MM.1S (cell line): ENCODE measurements around the gene POU2AF3.

Source experiments
- DNase-seq: peaks from one replicate; pipeline ENCODE4 v3.0.0-alpha.2; 2015
- H2AFZ ChIP-seq: fragments of 300-600 bp; sonication (generic); 2 replicates; pipeline ENCODE4 v1.6.0; 2016; ENCODE audit warnings: antibody characterized with exemption, low read length
- H3F3A ChIP-seq: fragments of 300-600 bp; sonication (generic); 2 replicates; pipeline ENCODE4 v1.6.1; 2016; ENCODE audit warnings: mild to moderate bottlenecking, antibody characterized with exemption, low read length, moderate library complexity, mixed read lengths; ENCODE audit not compliant: insufficient read depth
- H3K27ac ChIP-seq: fragments of 300-600 bp; sonication (generic); 2 replicates; pipeline ENCODE4 v1.5.1; 2016; ENCODE audit warnings: mild to moderate bottlenecking, low read length
- H3K27me3 ChIP-seq: fragments of 300-600 bp; sonication (generic); replicated peaks from 2 replicates; pipeline ENCODE4 v1.6.0; 2016; ENCODE audit warnings: low read length; ENCODE audit not compliant: insufficient read depth
- H3K36me3 ChIP-seq: fragments of 300-600 bp; sonication (generic); replicated peaks from 2 replicates; pipeline ENCODE4 v1.6.1; 2016; ENCODE audit warnings: mild to moderate bottlenecking, low read length, mixed read lengths; ENCODE audit not compliant: insufficient read depth
- H3K4me1 ChIP-seq: fragments of 300-600 bp; sonication (generic); 2 replicates; pipeline ENCODE4 v1.6.1; 2016; ENCODE audit warnings: low read length, mixed read lengths
- H3K4me2 ChIP-seq: fragments of 300-600 bp; sonication (generic); 2 replicates; pipeline ENCODE4 v1.6.0; 2016; ENCODE audit warnings: low read depth, low read length
- H3K4me3 ChIP-seq: fragments of 300-600 bp; sonication (generic); 2 replicates; pipeline ENCODE4 v1.5.1; 2016; ENCODE audit warnings: low read length, mixed read lengths
- H3K79me2 ChIP-seq: fragments of 300-600 bp; sonication (generic); 2 replicates; pipeline ENCODE4 v1.6.1; 2016; ENCODE audit warnings: mixed run types, low read length, mixed read lengths
- H3K9ac ChIP-seq: fragments of 300-600 bp; sonication (generic); 2 replicates; pipeline ENCODE4 v1.6.1; 2016; ENCODE audit warnings: low read length, mixed read lengths
- H3K9me2 ChIP-seq: fragments of 300-600 bp; sonication (generic); replicated peaks from 2 replicates; pipeline ENCODE4 v1.6.1; 2016; ENCODE audit warnings: mild to moderate bottlenecking, low read length, mixed read lengths; ENCODE audit not compliant: insufficient read depth
- H3K9me3 ChIP-seq: fragments of 300-600 bp; sonication (generic); replicated peaks from 2 replicates; pipeline ENCODE4 v1.6.1; 2016; ENCODE audit warnings: mild to moderate bottlenecking, low read length, mixed read lengths; ENCODE audit not compliant: insufficient read depth
- H4K20me1 ChIP-seq: fragments of 300-600 bp; sonication (generic); 2 replicates; pipeline ENCODE4 v1.6.1; 2016; ENCODE audit warnings: mild to moderate bottlenecking, low read length, moderate library complexity, mixed read lengths; ENCODE audit not compliant: insufficient read depth
- EZH2 ChIP-seq: fragments of 300-600 bp; sonication (generic); optimal IDR thresholded peaks from 2 replicates; pipeline ENCODE3; 2017; ENCODE audit warnings: low read depth, mild to moderate bottlenecking, antibody characterized with exemption, low read length, mixed read lengths
- EZH2phosphoT487 ChIP-seq: fragments of 300-600 bp; sonication (generic); IDR thresholded peaks from 2 replicates; pipeline ENCODE4 v1.6.1; 2018; ENCODE audit warnings: antibody characterized with exemption, low read length
- TF ChIP-seq, protein P1 (sequence below): fragments of 300-600 bp; sonication (generic); IDR thresholded peaks from 2 replicates; pipeline ENCODE4 v1.5.1; 2016; ENCODE audit warnings: antibody characterized with exemption, low read length, mixed read lengths

The POU2AF3 gene

DNA sequence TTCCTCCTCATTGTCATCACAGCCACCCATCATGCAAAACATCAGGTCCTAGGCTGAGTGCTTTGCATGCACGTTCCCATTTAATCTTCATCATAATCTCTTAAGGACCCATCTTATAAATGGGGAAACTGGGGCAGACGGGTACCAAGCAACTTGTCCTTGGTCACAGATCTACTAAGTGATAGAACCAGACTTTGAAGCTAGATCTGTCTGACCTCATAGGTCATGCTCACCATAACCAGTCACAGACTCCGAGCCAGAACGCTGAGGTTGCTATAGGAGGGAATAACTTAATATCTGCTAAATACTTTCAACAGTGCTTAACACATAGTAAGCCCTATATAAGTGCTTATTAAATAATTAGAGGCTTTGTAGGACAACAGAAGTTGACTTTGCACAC, 37.7 kb downstream of the POU2AF3 start:
- DNase-seq: no peak
- Histone ChIP-seq H4K20me1 (no peaks in the 10 kb centered on the region), H3K27ac (no peak overlapping the region)

DNA sequence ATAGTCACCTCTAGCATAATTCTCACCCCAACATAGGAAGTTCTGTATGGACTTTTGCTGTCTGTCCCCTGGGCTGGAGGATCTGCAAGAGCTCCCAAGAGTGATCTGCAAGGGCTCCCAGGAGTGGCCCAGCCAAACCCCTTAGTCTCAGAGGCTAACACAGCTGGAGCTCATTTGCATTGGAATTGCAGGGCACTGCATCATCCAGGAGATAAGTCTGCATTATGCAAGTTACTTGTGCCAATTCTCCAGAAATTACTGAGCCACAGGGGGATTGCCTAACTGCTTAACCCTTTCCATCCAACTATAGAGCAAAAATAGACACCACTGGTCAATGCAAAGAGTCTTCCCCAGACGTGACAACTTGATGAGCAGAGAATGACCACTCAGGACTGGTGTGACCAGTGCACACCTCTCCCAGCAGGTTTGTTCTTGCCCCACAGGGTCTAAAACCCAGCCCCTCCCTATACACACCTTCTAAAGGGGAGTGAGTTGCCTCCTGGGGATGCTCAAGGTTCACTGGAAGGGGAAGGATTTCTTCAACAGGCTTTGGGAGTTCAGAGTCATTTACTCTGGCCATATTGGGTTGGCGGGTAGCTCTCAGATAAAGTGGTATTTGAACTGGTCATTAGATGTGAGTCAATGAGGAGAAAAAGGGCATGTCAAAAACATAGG, 38.4 kb downstream of the POU2AF3 start:
- H4K20me1 ChIP-seq: no peaks in the 10 kb centered on the region
- no peaks in the 10 kb centered on the region for H3K79me2 ChIP-seq
- TF ChIP-seq EZH2phosphoT487: no peak
- TF ChIP-seq, protein P1, sequence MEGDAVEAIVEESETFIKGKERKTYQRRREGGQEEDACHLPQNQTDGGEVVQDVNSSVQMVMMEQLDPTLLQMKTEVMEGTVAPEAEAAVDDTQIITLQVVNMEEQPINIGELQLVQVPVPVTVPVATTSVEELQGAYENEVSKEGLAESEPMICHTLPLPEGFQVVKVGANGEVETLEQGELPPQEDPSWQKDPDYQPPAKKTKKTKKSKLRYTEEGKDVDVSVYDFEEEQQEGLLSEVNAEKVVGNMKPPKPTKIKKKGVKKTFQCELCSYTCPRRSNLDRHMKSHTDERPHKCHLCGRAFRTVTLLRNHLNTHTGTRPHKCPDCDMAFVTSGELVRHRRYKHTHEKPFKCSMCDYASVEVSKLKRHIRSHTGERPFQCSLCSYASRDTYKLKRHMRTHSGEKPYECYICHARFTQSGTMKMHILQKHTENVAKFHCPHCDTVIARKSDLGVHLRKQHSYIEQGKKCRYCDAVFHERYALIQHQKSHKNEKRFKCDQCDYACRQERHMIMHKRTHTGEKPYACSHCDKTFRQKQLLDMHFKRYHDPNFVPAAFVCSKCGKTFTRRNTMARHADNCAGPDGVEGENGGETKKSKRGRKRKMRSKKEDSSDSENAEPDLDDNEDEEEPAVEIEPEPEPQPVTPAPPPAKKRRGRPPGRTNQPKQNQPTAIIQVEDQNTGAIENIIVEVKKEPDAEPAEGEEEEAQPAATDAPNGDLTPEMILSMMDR: no peak
- no peak for TF ChIP-seq EZH2
- no peaks in the 10 kb centered on the region for H3K27me3 ChIP-seq
- no peak for DNase-seq
- H3K4me2 ChIP-seq: no peak overlapping the region
- no peaks in the 10 kb centered on the region for H3K4me1 ChIP-seq
- no peak overlapping the region for H2AFZ ChIP-seq
- no peak overlapping the region for H3K9ac ChIP-seq
- no peak overlapping the region for H3K27ac ChIP-seq
- no peaks in the 10 kb centered on the region for H3K9me3 ChIP-seq
- no peaks in the 10 kb centered on the region for H3F3A ChIP-seq
- H3K36me3 ChIP-seq: no peaks in the 10 kb centered on the region
- no peak overlapping the region for H3K4me3 ChIP-seq
- H3K9me2 ChIP-seq: no peaks in the 10 kb centered on the region

More for the DNA sequence above, 37.7 kb downstream of the POU2AF3 start:
- no peak for TF ChIP-seq EZH2phosphoT487
- TF ChIP-seq, protein P1: no peak
- TF ChIP-seq EZH2: no peak
- Histone ChIP-seq H3K9me2 (no peaks in the 10 kb centered on the region), H3K4me1 (no peaks in the 10 kb centered on the region), H2AFZ (no peak overlapping the region), H3K9me3 (no peaks in the 10 kb centered on the region), H3K36me3 (no peaks in the 10 kb centered on the region), H3K4me2 (no peak overlapping the region), H3F3A (no peaks in the 10 kb centered on the region), H3K79me2 (no peaks in the 10 kb centered on the region), H3K27me3 (no peaks in the 10 kb centered on the region), H3K4me3 (no peak overlapping the region), H3K9ac (no peak overlapping the region)

DNA sequence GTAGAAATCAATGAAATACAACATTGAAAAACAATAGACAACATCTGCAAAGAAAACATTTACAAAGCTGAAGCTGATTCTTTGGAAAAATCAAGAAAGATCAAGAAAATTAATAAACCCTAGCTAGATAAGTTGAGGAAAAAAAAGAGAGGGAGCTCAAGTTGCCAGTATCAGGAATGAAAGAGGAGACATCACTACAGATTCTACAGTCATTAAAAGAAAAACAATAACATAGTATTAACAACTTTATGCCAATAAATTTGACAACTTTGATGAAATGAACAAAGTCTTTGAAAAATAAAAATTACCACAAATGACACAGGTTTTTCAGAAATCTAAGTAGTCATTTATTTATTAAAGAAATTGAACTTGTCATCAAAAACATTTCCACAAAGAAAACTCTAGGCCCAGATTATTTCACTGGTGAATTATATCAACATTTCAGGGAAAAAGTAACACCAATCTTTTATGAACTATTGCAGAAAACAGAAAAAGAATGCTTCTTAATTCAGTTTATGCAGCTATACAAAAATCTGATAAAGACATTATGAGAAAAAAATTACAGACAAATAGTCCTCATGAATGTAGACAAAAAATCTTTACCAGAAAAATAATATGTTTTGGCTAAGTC, 41.5 kb downstream of the POU2AF3 start:
- no peaks in the 10 kb centered on the region for H3K4me1 ChIP-seq
- TF ChIP-seq, protein P1: no peak
- TF ChIP-seq EZH2 (no peak), EZH2phosphoT487 (no peak)
- no peak overlapping the region for H2AFZ ChIP-seq
- no peaks in the 10 kb centered on the region for H3K9me3 ChIP-seq
- no peaks in the 10 kb centered on the region for H3K79me2 ChIP-seq
- H3K36me3 ChIP-seq: no peaks in the 10 kb centered on the region
- no peaks in the 10 kb centered on the region for H3K27me3 ChIP-seq
- DNase-seq: no peak
- no peak overlapping the region for H3K9ac ChIP-seq
- no peak overlapping the region for H3K4me3 ChIP-seq
- no peak overlapping the region for H3K4me2 ChIP-seq
- no peaks in the 10 kb centered on the region for H4K20me1 ChIP-seq
- H3K9me2 ChIP-seq: no peaks in the 10 kb centered on the region
- H3F3A ChIP-seq: no peaks in the 10 kb centered on the region
- no peak overlapping the region for H3K27ac ChIP-seq
